Lung microvascular endothelial cell (primary cell): ENCODE data around the gene ATP8B1. TPM values are rescaled to one million over a fixed set of nuclear protein-coding genes. Genes with fewer than 3 reads are reported as not detected.

Source experiments
- DNase-seq, 2 donors: peaks; one replicate each; pipeline versions ENCODE4 v3.0.0 to v3.0.0-alpha.2; 2010; ENCODE audit warnings: low read depth in 2 of 2
- total RNA-seq: library from RNA; depleted of rRNA; stranded (reverse); fragments of >200 nt; gene quantifications from 2 replicates; pipeline ENCODE4 v1.2.1, GENCODE V29; 2014

Gene ATP8B1
- total RNA-seq, 1 donor from 2014 or later = 10.5 TPM

DNA sequence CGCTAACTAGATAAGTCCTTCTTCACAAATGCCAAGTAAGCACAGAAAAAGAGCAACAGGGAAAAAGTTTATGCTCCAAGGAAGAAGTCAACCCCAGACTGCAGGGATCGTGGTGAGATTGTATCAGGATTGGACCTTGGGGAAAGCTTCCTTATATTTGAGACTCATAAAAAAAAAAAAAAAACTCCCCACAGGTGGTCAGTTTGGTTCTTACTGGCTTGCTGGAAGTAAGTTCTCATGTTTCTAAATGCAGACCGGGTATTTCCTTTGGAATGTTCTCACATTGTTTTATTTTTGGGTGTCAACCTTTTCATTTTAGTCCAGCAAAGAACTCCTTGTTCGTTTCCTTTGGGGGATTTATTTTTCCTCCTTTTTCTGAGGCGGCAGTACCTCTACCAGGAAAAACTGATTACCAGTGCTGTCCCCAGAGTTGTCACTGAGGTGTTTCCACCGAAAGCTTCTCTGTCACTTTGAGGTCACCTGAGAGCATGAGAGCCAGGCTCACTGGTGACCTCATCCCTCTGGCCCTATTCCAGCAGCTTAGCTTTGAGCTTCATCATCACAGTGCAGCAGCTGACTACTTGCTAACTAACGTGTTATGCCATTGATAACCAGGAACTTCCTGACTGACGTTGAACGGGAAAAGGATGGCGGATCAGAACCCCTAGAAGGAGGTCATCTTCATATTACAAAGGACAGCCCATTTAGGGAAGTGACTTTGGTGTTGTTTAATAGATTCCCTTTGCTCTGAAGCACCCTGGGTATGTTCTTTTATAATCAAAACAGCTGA is 16.8 kb upstream of the ATP8B1 start:
- DNase-seq = peak; percentile 97 to 98

DNA sequence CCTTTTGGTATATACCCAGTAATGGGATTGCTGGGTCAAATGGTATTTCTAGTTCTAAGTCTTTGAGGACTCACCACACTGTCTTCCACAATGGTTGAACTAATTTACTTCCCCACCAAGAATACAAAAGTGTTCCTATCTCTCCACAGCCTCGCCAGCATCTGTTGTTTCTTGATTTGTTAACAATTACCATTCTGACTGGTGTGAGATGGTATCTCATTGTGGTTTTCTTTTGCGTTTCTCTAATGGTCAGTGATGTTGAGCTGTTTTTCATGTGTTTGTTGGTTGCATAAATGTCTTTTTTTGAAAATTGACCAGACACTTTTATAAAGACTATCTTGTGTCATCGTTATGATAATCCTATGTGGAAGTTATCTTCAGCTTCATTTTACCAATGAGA is 16.0 kb upstream of the ATP8B1 start:
- peak in 1 of 2 donors; percentile 38 for DNase-seq

DNA sequence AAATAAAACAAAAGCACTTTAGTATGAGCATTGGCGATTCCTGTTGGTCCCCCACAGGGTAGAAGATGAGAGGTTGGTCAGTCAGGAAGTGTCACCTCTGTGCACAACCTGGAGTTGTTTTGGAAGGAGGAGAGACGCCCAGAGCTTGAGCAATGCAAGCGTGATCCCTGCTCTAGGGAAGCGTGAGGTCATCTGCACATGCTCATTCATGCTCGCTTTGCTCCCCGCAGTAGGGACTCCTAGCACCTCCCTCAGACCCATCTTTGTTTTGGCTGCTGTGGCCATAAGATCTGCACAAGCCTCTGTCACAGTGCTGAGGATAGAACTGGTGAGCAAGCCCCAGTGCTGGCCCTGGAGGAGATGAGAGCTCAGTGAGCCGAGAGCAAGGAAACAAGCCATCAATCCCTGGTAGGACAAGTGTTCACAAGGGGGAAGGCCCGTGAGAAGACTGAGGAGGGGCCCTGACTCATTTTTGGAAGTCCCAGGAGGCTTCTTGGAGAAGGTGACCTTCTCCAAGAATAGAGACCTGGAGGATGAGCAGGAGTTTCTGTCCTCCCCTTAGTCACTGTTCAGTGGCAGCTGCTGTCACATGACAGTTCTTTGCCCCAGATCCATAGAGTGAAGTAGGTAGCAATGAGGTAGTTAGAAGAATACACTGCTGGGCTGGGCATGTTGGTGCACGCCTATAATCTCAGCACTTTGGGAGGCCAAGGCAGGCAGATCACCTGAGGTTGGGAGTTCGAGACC is 13.3 kb upstream of the ATP8B1 start:
- no peak for DNase-seq

DNA sequence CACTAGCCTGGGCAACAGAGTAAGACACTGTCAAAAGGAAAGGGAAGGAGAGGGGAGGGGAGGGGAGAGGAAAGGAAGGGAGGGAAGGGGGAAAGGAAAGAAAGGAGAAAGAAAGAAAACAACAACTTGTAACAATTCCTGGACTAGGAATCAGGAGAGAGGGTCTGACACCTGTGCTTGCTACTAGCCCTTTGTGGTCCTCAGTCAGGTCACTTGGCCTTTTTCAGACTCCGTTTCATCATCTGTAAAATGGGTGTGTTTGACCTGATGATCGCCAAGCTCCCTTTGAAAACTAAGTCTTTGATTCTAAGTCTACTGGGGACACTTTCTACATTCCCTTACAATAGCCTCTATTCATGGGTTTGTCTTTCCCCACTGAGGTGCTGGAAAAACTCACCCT is 11.4 kb upstream of the ATP8B1 start:
- no peak for DNase-seq

DNA sequence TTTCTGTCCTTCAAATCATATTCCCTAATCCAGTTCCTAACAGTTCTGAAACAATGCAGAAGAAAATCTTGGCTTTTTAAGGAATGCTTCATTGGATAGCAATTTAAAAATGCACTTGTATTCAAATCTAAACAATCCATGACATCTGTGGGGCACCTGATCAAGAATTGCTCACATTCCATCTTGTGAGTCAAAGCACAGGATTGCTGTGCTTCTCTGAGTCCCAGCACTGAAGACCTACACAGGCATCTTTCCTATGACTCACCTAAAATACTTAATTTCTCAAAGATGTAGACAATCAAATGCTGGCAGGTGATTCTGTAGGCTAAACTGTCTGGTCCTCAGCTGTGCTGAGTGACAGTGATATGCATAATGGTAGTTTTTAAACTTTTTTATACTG is 10.1 kb upstream of the ATP8B1 start:
- DNase-seq = peak in 1 of 2 donors; percentile 94

DNA sequence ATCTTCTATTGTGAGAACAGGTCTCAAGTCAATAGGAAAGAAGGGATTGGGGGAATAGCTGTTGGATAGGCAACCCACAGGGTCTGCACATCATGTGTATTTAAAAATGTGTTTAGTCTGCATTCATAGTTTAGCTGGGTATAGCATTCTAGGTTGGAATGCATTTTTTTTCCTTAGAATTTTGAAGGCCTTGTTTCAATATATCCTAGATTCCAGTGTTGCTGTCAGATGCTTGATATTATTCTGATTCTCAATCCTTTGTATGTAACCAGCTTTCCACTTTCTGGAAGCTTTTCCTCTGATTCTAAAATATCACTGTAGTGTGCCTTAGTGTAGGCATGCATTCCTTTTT is 9.0 kb upstream of the ATP8B1 start:
- DNase-seq = no peak

DNA sequence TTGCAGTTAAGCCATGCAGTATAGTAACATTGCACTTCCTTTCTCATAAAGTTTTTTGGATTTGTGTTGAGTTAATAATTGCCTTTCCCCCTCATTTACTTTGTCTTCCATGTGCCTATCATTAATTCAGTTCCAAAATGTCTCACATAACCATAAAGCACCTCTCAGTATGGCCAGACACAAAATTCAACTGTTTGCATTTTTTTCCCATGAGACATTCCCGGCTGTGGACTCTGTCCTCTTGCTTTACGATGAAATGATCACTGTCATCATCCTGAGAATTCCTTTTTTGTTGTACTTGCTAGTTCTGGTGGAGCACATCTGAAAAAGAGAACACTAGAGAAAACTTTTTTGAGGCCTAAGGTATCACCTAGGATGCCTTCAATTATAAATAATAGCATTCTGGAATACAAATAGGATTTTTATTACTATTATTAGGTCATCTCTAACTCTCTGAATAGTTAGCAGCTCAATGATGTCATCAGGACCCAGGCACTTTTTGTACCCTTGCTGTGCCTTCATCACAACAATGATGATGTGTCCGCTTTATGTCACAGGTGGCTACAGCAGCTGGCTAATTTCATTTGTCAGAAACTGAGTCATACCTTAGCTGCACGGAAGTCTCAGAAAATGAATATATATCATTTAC is 8.5 kb upstream of the ATP8B1 start:
- DNase-seq = no peak

DNA sequence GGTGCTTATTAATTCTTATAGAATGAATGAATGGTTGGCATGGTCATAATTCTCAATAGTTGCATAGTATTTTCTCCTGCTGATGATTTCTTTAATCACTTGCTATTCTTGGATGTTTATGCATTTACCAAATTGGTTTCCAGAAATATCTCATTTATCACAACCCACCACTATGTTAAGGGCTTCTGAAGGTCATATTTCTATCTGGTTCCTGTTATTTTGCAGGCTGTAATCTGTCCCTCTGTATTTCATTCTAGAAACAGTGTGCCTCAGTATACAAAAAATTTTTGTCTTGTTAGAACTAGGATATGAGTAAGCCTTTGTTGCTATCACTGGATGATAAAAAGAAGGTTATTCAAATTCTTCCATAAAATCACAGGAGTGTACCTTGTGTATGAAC is 6.1 kb upstream of the ATP8B1 start:
- DNase-seq = peak in 1 of 2 donors; percentile 46

DNA sequence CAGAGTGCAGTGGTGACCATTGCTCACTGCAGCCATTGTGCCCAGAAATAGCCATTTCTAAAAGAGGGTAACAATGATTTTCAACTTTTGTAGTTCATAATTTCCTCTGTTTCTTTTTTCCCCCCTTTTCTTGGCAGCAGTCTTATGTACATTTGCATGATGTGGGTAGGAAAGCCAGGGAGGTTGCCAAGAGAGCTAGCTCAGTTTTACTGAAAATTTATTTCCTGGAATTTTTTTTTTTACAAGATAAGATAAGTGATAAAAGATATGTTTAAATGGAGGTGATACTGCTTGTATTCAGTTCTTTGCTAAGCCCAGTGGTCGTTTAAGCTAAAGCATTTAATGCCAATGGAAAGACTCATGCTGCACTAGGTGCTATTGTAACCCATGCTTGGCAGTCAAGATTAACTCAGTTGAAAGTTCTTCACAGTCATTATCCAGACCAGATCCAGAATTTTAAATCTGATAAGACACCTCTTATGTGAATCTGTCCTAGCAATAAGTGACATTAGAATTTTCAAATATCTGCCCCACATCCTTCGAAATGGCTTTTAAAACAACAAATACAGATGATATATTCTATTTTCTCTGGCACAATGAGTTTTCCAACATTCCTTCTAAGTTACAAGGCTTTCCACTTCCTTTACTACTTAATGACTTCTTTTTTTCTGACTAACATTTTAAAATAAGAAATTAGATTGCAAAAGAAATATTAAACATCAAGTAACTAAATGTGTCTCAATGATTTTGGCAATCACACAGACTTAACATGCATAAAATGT is 4.4 kb upstream of the ATP8B1 start:
- DNase-seq = peak; percentile 67 to 69

DNA sequence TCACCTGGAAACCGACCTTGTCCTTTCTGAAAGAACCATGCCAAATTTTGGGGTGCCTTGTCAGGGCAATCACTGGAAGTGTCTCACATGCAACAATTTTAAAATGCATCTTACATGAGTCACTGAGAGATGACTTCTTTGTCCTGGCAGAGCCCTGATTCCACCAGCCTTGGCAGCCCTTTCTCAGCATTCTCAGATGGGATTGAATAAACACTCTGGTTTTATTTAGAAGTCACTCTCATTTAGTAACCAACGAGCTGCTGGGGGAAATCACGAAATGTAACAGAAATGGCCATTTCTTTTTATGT is 3.8 kb upstream of the ATP8B1 start:
- DNase-seq = peak in 1 of 2 donors; percentile 76

DNA sequence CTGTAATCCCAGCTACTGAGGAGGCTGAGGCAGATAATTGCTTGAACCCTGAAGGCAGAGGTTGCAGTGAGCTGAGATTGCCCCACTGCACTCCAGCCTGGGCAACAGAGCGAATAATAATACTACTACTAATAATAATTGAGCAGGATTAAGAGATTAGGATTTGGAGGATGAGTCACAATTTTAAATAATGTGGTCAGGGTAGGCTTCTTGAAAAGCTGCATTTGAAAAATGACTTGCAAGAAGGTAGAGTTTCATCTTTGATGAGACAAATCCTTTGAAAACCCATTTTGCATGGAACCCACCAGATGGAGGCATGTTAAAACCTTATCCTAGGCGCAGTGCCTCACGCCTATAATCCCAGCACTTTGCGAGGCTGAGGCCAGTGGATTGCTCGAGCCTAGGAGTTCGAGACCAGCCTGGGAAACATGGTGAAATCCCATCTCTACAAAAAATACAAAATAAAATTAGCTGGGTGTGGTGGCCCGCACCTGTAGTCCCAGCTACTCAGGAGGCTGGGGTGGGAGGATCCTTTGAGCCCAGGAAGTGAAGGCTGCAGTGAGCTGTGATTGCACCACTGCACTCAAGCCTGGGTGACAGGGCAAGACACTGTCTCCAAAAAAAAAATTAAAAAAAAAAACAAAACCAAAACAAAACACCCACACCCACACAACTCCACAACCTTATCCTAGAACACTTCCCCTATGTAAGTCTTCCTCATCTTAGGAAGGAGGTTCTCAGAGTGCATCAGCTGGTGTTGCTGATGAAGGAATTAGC is 3.3 kb upstream of the ATP8B1 start:
- DNase-seq = no peak

DNA sequence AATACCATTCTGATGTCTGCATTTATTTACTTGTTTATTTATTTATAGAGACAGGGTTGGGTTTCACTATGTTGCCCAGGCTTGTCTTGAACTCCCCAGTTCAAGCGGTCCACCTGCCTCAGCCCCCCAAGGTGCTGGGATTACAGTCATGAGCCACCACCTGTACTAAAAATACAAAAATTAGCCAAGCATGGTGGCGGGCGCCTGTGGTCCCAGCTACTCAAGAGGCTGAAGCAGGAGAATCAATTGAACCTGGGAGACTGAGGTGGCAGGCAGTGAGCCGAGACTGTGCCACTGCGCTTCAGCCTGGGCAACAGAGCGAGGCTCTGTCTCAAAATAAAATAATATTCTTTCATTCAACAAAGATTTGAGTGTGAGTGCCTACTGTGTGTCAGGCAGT is 2.0 kb upstream of the ATP8B1 start:
- DNase-seq = no peak

DNA sequence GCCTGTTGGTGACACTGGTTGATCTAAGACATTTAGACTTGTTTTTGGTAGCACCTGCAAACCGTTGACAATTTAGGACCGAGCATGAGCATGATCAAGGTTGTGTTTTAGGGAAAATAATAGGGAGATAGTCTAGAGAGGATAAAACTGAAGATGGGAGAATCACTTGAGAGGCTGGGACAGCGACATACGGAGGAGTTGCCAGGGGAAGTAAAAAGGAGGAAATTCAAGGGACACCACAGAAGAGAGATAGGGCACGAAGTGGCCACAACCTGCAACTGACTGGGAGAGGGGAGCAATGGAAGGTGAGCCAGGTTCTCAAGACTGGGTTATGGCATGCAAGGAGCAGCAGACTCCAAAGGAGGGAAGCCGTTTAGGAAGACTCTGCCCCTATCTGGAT is 1.4 kb upstream of the ATP8B1 start:
- no peak for DNase-seq

DNA sequence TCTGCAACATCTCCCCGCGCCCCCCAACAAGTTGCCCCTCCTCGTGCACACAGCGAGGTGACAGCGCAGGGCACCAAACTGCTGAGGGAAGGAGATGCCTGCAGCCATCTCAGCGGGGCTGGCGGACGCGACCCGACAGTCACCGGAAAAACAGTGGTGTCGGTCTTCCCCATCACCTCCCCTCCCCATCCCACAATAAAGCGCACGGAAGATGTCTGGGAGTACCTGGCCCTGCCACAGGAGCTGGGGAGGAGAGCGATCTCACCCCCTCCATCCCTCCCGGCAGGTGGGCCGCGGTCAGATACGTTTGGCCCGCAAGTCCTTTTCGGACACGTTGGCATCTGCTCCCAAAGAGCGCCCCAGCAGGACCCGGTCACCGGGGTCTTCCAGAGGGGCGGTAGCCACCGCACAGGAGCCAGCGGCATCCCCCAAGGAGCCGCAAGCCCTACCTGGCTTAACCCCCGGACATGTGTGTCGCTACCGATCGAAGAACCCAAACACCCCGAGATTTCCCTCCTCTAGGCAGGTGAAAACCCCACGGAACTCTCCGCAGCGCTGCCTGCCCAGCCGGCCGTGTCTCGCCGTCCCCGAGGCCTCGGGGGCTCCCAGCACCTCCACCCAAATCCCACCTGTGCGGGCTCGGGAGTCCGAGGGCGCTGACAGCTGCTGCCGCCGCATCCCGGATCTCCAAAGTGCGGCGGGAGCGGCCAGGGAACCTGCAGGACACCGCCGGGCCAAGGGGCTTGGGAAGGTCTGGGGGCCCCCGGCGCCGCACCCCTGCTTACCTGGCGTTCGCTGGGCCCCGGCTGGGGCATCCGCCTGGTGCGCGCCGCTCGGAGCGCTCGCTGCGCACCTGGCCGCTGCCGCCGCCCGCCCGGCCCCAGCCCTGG is 657 bp downstream of the ATP8B1 start:
- DNase-seq = no peak

DNA sequence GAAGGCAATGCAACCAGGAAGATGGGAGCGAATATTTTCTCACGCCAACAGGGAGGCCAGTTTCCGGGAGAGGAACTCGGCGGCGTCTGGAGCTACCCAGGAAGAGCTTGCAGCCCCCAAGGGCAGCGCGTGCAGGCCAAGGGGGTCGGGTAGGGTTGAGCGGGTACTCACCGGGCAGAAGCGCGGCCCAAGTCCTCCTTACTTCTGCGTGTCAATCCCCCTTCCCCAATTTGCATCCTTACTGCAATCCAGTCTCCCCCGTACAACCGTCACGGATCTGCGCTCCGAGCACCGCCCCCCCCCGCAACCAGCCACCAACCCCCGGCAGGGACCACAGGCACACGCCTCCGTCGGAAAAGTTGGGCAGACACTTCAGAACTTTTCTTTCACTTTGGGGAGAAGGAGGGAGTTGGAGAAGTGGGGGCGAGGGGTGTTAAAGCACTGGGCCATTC is 1.3 kb downstream of the ATP8B1 start:
- DNase-seq = peak; percentile 47 to 70

DNA sequence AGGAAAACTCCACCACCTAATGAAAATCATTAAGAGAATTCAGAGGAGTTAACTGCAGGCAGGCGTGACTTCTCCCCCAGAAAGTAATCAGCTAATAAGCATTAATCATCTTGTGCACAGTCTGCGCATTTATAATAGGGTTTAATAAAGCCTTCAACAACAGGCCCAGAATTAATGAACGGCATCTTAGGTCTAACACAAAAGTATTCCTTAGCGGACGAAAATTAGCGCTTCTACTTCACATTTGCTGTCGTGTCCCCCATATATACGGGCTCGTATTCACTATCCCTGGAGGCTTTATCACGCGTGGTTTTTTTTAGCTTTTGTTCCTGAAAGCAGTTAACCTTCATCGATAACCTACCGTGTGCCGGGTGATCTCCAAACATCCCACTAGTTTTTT is 1.8 kb downstream of the ATP8B1 start:
- DNase-seq = no peak

DNA sequence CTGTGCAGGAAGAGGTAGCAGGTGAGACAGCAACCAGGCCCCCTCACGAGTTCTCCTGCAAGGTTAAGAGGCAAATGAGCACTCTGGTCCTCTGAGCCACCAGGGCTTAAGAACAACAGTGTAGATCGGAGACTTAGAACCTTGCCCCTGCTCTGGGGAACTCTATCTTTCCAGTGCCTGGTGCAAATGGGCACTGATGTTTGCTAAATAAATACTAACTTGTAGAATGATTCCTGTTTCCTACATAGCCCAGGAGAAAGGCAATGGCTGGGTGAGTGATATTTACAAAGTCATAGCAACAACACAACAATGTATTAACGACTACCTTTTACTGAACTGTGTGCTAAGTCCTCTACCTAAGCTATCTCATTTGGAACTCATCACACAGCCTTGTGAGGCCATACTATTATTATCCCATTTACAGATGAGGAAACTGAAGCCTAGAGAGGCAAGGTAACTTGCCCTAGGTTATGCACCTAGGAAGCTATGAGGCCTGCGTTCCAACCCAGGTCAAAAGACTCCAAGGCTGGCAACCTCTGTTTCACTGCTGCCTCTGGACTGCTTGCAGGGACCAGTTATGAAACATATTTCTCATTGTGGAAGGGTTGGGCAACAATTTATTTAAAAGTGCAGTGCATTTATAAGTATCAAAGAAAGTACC is 4.3 kb downstream of the ATP8B1 start:
- DNase-seq = no peak

DNA sequence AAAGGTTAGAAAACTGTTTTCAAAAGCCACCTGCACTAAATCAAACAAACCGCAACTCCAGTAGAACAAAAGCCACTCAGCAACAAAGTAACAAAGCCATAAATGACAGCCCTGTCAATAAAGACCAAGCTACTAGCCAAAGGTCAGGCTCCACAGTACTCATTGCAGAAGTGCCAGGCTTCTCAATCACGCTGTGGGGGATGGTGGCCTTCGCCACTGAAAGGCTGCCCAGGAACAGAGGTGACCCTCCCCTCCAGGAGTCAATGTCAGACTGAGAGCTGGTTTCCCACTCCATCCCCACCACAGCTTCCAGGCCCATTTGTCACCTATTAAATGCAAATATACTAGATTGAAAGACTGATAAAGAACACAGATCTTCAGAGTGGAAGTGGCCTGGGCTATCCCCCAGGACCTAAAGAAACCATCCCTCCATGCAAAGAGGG is 5.9 kb downstream of the ATP8B1 start:
- DNase-seq = no peak

DNA sequence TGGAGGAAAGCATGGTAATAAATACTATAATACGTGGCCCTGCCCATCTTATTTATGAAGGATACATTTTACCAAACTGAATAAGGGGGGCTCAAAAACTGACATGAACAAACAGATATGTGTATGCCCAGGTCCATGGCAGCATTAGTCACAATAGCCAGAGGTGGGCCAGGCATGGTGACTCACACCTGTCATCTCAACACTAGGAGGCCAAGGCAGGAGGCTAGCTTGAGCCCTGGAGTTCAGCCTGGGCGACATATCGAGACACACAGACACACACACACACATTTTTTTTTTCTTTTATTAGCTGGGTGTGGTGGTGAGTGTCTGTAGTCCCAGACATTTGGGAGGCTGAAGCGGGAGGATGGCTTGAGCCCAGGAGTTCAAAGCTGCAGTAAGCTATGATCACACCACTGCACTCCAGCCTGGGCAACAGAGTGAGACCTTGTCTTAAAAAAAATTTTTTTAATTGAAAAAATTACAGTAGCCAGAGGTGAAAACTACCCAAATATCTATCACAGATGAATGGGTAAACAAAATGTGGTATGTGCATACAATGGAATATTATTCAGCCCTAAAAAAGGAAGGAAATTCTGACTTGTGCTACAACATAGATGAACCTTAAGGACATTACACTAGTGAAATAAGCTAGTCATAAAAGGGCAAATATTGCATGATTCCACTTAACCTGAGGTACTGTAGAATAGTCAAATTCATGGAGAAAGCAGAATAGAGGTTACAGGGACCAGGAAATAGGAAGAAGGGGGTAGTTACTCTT is 8.0 kb downstream of the ATP8B1 start:
- no peak for DNase-seq
